HEK293 (cell line): ENCODE data around the gene CCDC167.

Experiments
- CTCF ChIA-PET: fragments of 350-600 bp; formaldehyde crosslinking; extraction: SDS; loops from one replicate; lab custom pipeline; 2021; ENCODE audit warnings: antibody characterized with exemption; lab: Yijun Ruan, JAX
- POLR2A ChIA-PET: fragments of 300-600 bp; formaldehyde crosslinking; extraction: SDS; loops from one replicate; lab custom pipeline; 2020; ENCODE audit warnings: antibody characterized with exemption, inconsistent platforms; lab: Yijun Ruan, JAX
- H3K27ac ChIP-seq: fragments of 200-500 bp; sonication (Bioruptor generic); 2 replicates; pipeline ENCODE4 v1.5.1; 2014; ENCODE audit warnings: low read depth, low read length, control low read depth, inconsistent platforms; ENCODE audit errors: extremely low read depth
- H3K36me3 ChIP-seq, 2 experiments: fragments of 200-500 bp in 1 of 2; sonication (Bioruptor generic) in 1 of 2; 1 replicate in 1 of 2; 2 replicates in 1 of 2; pipeline ENCODE4 v1.5.1; 2014 to 2017; ENCODE audit warnings: inconsistent platforms in 2 of 2, low read length in 2 of 2; ENCODE audit not compliant: control insufficient read depth in 2 of 2, insufficient read depth in 1 of 2
- H3K4me1 ChIP-seq: fragments of 200-500 bp; sonication (Bioruptor generic); 2 replicates; pipeline ENCODE4 v1.5.1; 2014; ENCODE audit warnings: mild to moderate bottlenecking, low read length, inconsistent platforms; ENCODE audit not compliant: control insufficient read depth, insufficient read depth
- H3K4me3 ChIP-seq: 2 replicates; pipeline ENCODE4 v1.5.1; 2011; ENCODE audit warnings: low read depth, mild to moderate bottlenecking, control low read depth, low read length, moderate library complexity
- H3K9me3 ChIP-seq: fragments of 200-500 bp; sonication (Bioruptor generic); 2 replicates; pipeline ENCODE4 v1.5.1; 2014; ENCODE audit warnings: low read depth, low read length, inconsistent platforms; ENCODE audit not compliant: control insufficient read depth, insufficient read depth
- AEBP2 ChIP-seq: fragments of 450-650 bp; formaldehyde crosslinking; IDR thresholded peaks from 2 replicates; pipeline ENCODE4 v1.5.1; 2016; ENCODE audit warnings: missing biosample characterization, missing genetic modification characterization, borderline replicate concordance
- BCL11A ChIP-seq: fragments of 450-650 bp; formaldehyde crosslinking; IDR thresholded peaks from 2 replicates; pipeline ENCODE4 v1.5.1; 2016; ENCODE audit warnings: low read depth, missing biosample characterization, missing genetic modification characterization
- GFI1B ChIP-seq: fragments of 450-650 bp; formaldehyde crosslinking; IDR thresholded peaks from 2 replicates; pipeline ENCODE4 v1.5.1; 2016; ENCODE audit warnings: missing biosample characterization, missing genetic modification characterization
- GLIS1 ChIP-seq: fragments of 450-650 bp; formaldehyde crosslinking; IDR thresholded peaks from 2 replicates; pipeline ENCODE4 v1.5.1; 2016; ENCODE audit warnings: missing biosample characterization, missing genetic modification characterization
- GLIS2 ChIP-seq: fragments of 450-650 bp; formaldehyde crosslinking; IDR thresholded peaks from 2 replicates; pipeline ENCODE4 v1.5.1; 2016; ENCODE audit warnings: missing biosample characterization, missing genetic modification characterization
- KLF1 ChIP-seq: fragments of 450-650 bp; formaldehyde crosslinking; IDR thresholded peaks from 2 replicates; pipeline ENCODE4 v1.5.1; 2016; ENCODE audit warnings: missing biosample characterization, missing genetic modification characterization
- KLF17 ChIP-seq: fragments of 450-650 bp; formaldehyde crosslinking; IDR thresholded peaks from 2 replicates; pipeline ENCODE4 v1.5.1; 2016; ENCODE audit warnings: missing biosample characterization, missing genetic modification characterization
- SCRT2 ChIP-seq: fragments of 450-650 bp; formaldehyde crosslinking; IDR thresholded peaks from 2 replicates; pipeline ENCODE4 v1.5.1; 2016; ENCODE audit warnings: missing biosample characterization, missing genetic modification characterization
- TSHZ1 ChIP-seq: fragments of 450-650 bp; formaldehyde crosslinking; IDR thresholded peaks from 2 replicates; pipeline ENCODE4 v1.5.1; 2016; ENCODE audit warnings: missing biosample characterization, missing genetic modification characterization, borderline replicate concordance
- YY1 ChIP-seq: fragments of 450-650 bp; formaldehyde crosslinking; IDR thresholded peaks from 2 replicates; pipeline ENCODE4 v1.5.1; 2018; ENCODE audit warnings: missing biosample characterization, missing genetic modification characterization
- YY2 ChIP-seq: fragments of 450-650 bp; formaldehyde crosslinking; IDR thresholded peaks from 2 replicates; pipeline ENCODE4 v1.5.1; 2016; ENCODE audit warnings: missing biosample characterization, missing genetic modification characterization
- ZBTB26 ChIP-seq: fragments of 450-650 bp; formaldehyde crosslinking; optimal IDR thresholded peaks from 2 replicates; pipeline ENCODE3; 2016; ENCODE audit warnings: missing biosample characterization, mild to moderate bottlenecking, missing genetic modification characterization
- ZBTB48 ChIP-seq: fragments of 450-650 bp; formaldehyde crosslinking; IDR thresholded peaks from 2 replicates; pipeline ENCODE4 v1.5.1; 2016; ENCODE audit warnings: missing biosample characterization, missing genetic modification characterization
- ZBTB6 ChIP-seq: fragments of 450-650 bp; formaldehyde crosslinking; IDR thresholded peaks from 2 replicates; pipeline ENCODE4 v1.5.1; 2017; ENCODE audit warnings: missing biosample characterization, missing genetic modification characterization
- ZFHX2 ChIP-seq: fragments of 450-650 bp; formaldehyde crosslinking; conservative IDR thresholded peaks from 2 replicates; pipeline ENCODE4 v1.5.1; 2016; ENCODE audit warnings: missing biosample characterization, missing genetic modification characterization
- ZNF114 ChIP-seq: fragments of 450-650 bp; formaldehyde crosslinking; IDR thresholded peaks from 2 replicates; pipeline ENCODE4 v1.5.0; 2017; ENCODE audit warnings: missing biosample characterization, missing genetic modification characterization
- ZNF19 ChIP-seq: fragments of 450-650 bp; formaldehyde crosslinking; IDR thresholded peaks from 2 replicates; pipeline ENCODE4; 2016; ENCODE audit warnings: missing biosample characterization, missing genetic modification characterization, low read depth
- ZNF302 ChIP-seq: fragments of 450-650 bp; formaldehyde crosslinking; IDR thresholded peaks from 2 replicates; pipeline ENCODE4 v1.5.1; 2016; ENCODE audit warnings: missing biosample characterization, missing genetic modification characterization, low read depth
- ZNF404 ChIP-seq: fragments of 450-650 bp; formaldehyde crosslinking; IDR thresholded peaks from 2 replicates; pipeline ENCODE4 v1.5.1; 2017; ENCODE audit warnings: missing biosample characterization, missing genetic modification characterization
- ZNF654 ChIP-seq: fragments of 450-650 bp; formaldehyde crosslinking; IDR thresholded peaks from 2 replicates; pipeline ENCODE4 v1.5.1; 2016; ENCODE audit warnings: low read depth, missing biosample characterization, missing genetic modification characterization
- ZNF830 ChIP-seq: fragments of 450-650 bp; IDR thresholded peaks from 2 replicates; pipeline ENCODE4 v1.5.0; 2018; ENCODE audit warnings: missing biosample characterization, missing genetic modification characterization, low read depth, mild to moderate bottlenecking, moderate library complexity
- ZNF837 ChIP-seq: fragments of 450-650 bp; formaldehyde crosslinking; IDR thresholded peaks from 2 replicates; pipeline ENCODE4 v1.5.1; 2016; ENCODE audit warnings: missing biosample characterization, missing genetic modification characterization
- ZSCAN5A ChIP-seq: fragments of 450-650 bp; formaldehyde crosslinking; IDR thresholded peaks from 2 replicates; pipeline ENCODE4 v1.5.1; 2016; ENCODE audit warnings: missing biosample characterization, missing genetic modification characterization

CCDC167 gene

GRCh38 chr6:37536491-37537190 is 36.9 kb upstream of the CCDC167 start:
- Histone ChIP-seq H3K4me1 (peaks cover 3% of the 10 kb centered on the region; the same call in 1 of the 2 replicates), H3K27ac (no peak overlapping the region), H3K9me3 (no peaks in the 10 kb centered on the region), H3K4me3 (no peak overlapping the region), H3K36me3 (no peaks in the 10 kb centered on the region)
- TF ChIP-seq GLIS1 (tag by site-specific recombination): peak; percentile 54; the same call in 1 of the 2 replicates
- no peak for TF ChIP-seq SCRT2
- TF ChIP-seq ZNF19 (tag by site-specific recombination): no peak
- TF ChIP-seq GFI1B (tag by site-specific recombination): no peak
- no peak for TF ChIP-seq ZNF404
- ChIA-PET CTCF (interaction anchor here (0.6 to 7.0 kb wide), 12 partner anchors 10 to 526 kb away, joined by 3 to 110 read pairs (median 4); no protein-coding TSS in a partner anchor), POLR2A (interaction anchor here (1.3 kb wide), 1 partner anchor 45 kb away, joined by 3 read pairs; no protein-coding TSS in a partner anchor)

- Histone ChIP-seq H3K36me3 (no peaks in the 10 kb centered on the region), H3K9me3 (no peaks in the 10 kb centered on the region), H3K4me1 (peaks cover 3% of the 10 kb centered on the region; the same call in 1 of the 2 replicates), H3K27ac (no peak overlapping the region), H3K4me3 (no peak overlapping the region; the same call in 1 of the 2 replicates)
- ChIA-PET CTCF (interaction anchor here (0.6 to 7.0 kb wide), 15 partner anchors 10 to 527 kb away, joined by 3 to 110 read pairs (median 4); no protein-coding TSS in a partner anchor), POLR2A (interaction anchor here (0.8 to 1.3 kb wide), 3 partner anchors 27 to 161 kb away, joined by 3 read pairs; partner anchors contain the start of gene MDGA1)
- TF ChIP-seq YY2 (tag by site-specific recombination) (no peak), AEBP2 (no peak), ZBTB48 (tag by site-specific recombination) (no peak), ZNF830 (no peak), KLF17 (tag by site-specific recombination) (0 out of 2 replicates have a peak, but pooled peaks have one; percentile 40), ZSCAN5A (tag by site-specific recombination) (no peak), ZNF654 (tag by site-specific recombination) (peak; percentile 44), ZNF114 (tag by site-specific recombination) (no peak), ZBTB6 (tag by site-specific recombination) (no peak), ZNF302 (tag by site-specific recombination) (no peak), ZFHX2 (peak; percentile 71), KLF1 (tag by site-specific recombination) (no peak), ZBTB26 (tag by site-specific recombination) (peak; percentile 15), YY1 (tag by site-specific recombination) (no peak), GLIS1 (tag by site-specific recombination) (peak; percentile 96), GLIS2 (tag by site-specific recombination) (peak; percentile 66), ZNF837 (tag by site-specific recombination) (no peak), BCL11A (tag by site-specific recombination) (no peak), TSHZ1 (no peak)
Observed at GRCh38 chr6:37535759-37536490, 36.2 kb upstream of the CCDC167 start.
